HG03025 (cell line): ENCODE measurements around the gene EVX2.

ENCODE experiments used
- ATAC-seq: cut with Tn5 transposase; IDR thresholded peaks from one replicate; pipeline ENCODE4 v1.9.1; 2021; ENCODE audit warnings: mild to moderate bottlenecking, moderate library complexity; ENCODE audit not compliant: unreplicated experiment, low FRiP score

EVX2 gene

GRCh38 chr2:176122683-176123410 is 39.1 kb upstream of the EVX2 start, which contains the start of gene HOXD9:
TSS of gene HOXD9 (plus strand) at chr2:176122719. CDS start at chr2:176122769, 50 bp downstream.
- ATAC-seq = no peak

GRCh38 chr2:176122052-176122682 is 38.4 kb upstream of the EVX2 start:
- ATAC-seq = no peak

GRCh38 chr2:176121190-176122051 is 37.7 kb upstream of the EVX2 start:
- ATAC-seq = no peak

- no peak for ATAC-seq
Observed at GRCh38 chr2:176120364-176121189, 36.8 kb upstream of the EVX2 start.

GRCh38 chr2:176118601-176119339 is 35.0 kb upstream of the EVX2 start:
- no peak for ATAC-seq

GRCh38 chr2:176117823-176118371 is 34.1 kb upstream of the EVX2 start:
- no peak for ATAC-seq

- ATAC-seq = no peak
Observed at GRCh38 chr2:176117162-176117822, 33.5 kb upstream of the EVX2 start.

- ATAC-seq = no peak
Observed at GRCh38 chr2:176115883-176116813, 32.4 kb upstream of the EVX2 start, which contains the start of gene HOXD10. TSS of gene HOXD10 (plus strand) at chr2:176116778. CDS start at chr2:176116834, 56 bp downstream.

GRCh38 chr2:176114930-176115625 is 31.3 kb upstream of the EVX2 start:
- no peak for ATAC-seq

GRCh38 chr2:176114120-176114929 is 30.6 kb upstream of the EVX2 start:
- ATAC-seq = no peak

GRCh38 chr2:176112375-176113302 is 28.9 kb upstream of the EVX2 start:
- no peak for ATAC-seq

- no peak for ATAC-seq
Observed at GRCh38 chr2:176111846-176112374, 28.1 kb upstream of the EVX2 start.

GRCh38 chr2:176111309-176111663 is 27.5 kb upstream of the EVX2 start:
- no peak for ATAC-seq

- no peak for ATAC-seq
Observed at GRCh38 chr2:176110415-176111308, 26.9 kb upstream of the EVX2 start.
